Ovary (tissue), 9 donors: ENCODE measurements around the gene PLPPR5. TPM values are rescaled to one million over a fixed set of nuclear protein-coding genes. Genes with fewer than 3 reads are reported as not detected.

Experiments
- DNase-seq, 5 donors: peaks; one replicate each; pipeline ENCODE4 v3.0.0-alpha.2; 2019 to 2020
- H3K27ac ChIP-seq, 2 donors: fragments of 200-600 bp; one replicate each; pipeline versions ENCODE4 v1.5.1 to v1.8.0; 2019 to 2022
- H3K27me3 ChIP-seq: fragments of 200-600 bp; one replicate; pipeline ENCODE4 v1.8.0; 2022
- H3K36me3 ChIP-seq: fragments of 200-600 bp; sonication (generic); one replicate; pipeline ENCODE4 v1.5.1; 2019
- H3K4me1 ChIP-seq: one replicate; pipeline ENCODE4 v1.8.1; 2013; ENCODE audit warnings: mild to moderate bottlenecking, moderate library complexity; ENCODE audit not compliant: insufficient read depth
- H3K4me3 ChIP-seq: fragments of 200-600 bp; sonication (generic); one replicate; pipeline ENCODE4 v1.5.1; 2017
- H3K9me3 ChIP-seq, 2 donors: fragments of 200-600 bp in 1 of 2; sonication (generic) in 1 of 2; one replicate each; pipeline versions ENCODE4 v1.5.1 to v1.8.1; 2013 to 2019; ENCODE audit warnings: mild to moderate bottlenecking in 1 of 2, moderate library complexity in 1 of 2
- EP300 ChIP-seq: sonication (generic); formaldehyde crosslinking; IDR thresholded peaks from one replicate; pipeline ENCODE4 v1.6.1; 2017; ENCODE audit warnings: antibody characterized with exemption
- POLR2A ChIP-seq: fragments of 450-650 bp; IDR thresholded peaks from one replicate; pipeline ENCODE4 v1.6.1; 2017; ENCODE audit warnings: antibody characterized with exemption, mild to moderate bottlenecking, moderate library complexity
- WGBS, 3 donors: extraction: QIAGEN DNeasy Blood & Tissue Kit in 1 of 3; methylation state at CpG; one replicate each; pipeline versions ENCODE4 v1.1.5 to v1.1.7; 2013 to 2017; 5-methylcytosine and 5-hydroxymethylcytosine counted together
- intact Hi-C, 4 donors: fragments of 100-400 bp; cut with DNase I; formaldehyde crosslinking; loops; one replicate each; pipeline versions ENCODE4 v1.11.0 to v1.15.1; 2022 to 2023
- polyA plus RNA-seq, 2 donors: library from polyadenylated mRNA; stranded (reverse); fragments of 200-250 nt in 1 of 2; fragments of 350-450 nt in 1 of 2; fragmentation: Illumina TruSeq in 1 of 2; extraction: RNeasy Lipid Tissue Mini Kit (QIAGEN cat#74804) in 1 of 2; gene quantifications; one replicate each; pipeline ENCODE4 v1.2.3, GENCODE V29; 2013 to 2014
- total RNA-seq, 7 donors: library from RNA; depleted of rRNA in 2 of 7; stranded (reverse); fragments of >200 nt in 2 of 7; fragmentation: NEBNext Ultra II Directional in 3 of 7; extraction: Animal tissue kit (Norgen Biotek cat#: 25700) in 3 of 7; gene quantifications; one replicate each; pipeline versions ENCODE4 v1.1.0 to v1.2.4, GENCODE V29; 2016 to 2023
- TF ChIP-seq, protein P1 (sequence below), 3 donors: fragments of 450-650 bp in 2 of 3; fragments of 200-600 bp in 1 of 3; IDR thresholded peaks; one replicate each; pipeline versions ENCODE4 v1.5.1 to v1.8.0; 2016 to 2022; ENCODE audit warnings: antibody characterized with exemption in 3 of 3, mild to moderate bottlenecking in 1 of 3
- donor health status: DM: no; HTN: no; CAD: no; lungs with moderate emphysema.
- donor health status: DM: no; HTN: no; CAD: no.
- donor health status: Bipolar disorder and iron deficiency.
- donor health status: DM: yes; HTN: yes; CAD: no.
- donor health status: DM: no; HTN: no; CAD: no.
- donor health status: DM: yes; HTN: yes; CAD: no.

Gene PLPPR5
- total and polyA plus RNA-seq, 9 donors: not detected

DNA sequence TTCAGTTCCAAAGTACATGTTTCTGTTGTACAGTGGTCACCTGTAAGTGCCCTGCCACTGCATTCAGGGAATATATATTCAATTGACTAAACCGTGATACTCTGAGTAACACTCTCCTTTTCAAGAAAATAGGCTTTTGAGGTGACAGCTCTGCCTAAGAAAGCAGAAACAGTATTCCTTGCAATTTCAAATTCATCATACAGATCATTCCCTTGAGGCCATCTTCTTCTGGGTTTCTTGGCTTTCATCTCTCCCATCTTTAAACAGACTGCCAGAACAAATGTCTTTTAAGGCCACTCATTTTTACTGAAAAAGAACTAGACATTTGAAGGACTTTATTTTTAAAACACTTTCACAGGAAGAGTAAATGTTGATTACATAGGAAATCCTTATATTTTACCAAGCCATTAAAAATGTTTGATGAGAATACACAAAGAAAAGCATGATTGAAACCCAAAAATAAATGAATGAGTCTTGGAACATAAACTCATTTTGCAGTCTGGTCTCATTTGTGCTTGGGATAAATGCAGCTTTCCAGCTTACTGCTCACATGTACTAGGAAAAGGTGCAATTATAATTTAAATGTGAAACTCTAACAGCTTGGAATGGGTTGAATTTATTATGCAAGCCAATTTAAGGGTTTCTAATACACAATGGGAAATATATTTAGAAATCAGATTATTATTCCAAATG is 34.7 kb downstream of the PLPPR5 start:
- intact Hi-C loops: no loop called here
- no peaks in the 10 kb centered on the region for H3K36me3 ChIP-seq
- no peaks in the 10 kb centered on the region for H3K9me3 ChIP-seq
- no peak overlapping the region for H3K4me3 ChIP-seq
- 69 to 84% (median 74%) methylated on average over 1 of the region's 1 CpG for WGBS, 3 donors
- H3K27ac ChIP-seq: no peak overlapping the region
- no peaks in the 10 kb centered on the region for H3K4me1 ChIP-seq
- H3K27me3 ChIP-seq: no peaks in the 10 kb centered on the region
- DNase-seq: no peak
- TF ChIP-seq EP300: no peak
- no peak for TF ChIP-seq POLR2A
- TF ChIP-seq, protein P1, sequence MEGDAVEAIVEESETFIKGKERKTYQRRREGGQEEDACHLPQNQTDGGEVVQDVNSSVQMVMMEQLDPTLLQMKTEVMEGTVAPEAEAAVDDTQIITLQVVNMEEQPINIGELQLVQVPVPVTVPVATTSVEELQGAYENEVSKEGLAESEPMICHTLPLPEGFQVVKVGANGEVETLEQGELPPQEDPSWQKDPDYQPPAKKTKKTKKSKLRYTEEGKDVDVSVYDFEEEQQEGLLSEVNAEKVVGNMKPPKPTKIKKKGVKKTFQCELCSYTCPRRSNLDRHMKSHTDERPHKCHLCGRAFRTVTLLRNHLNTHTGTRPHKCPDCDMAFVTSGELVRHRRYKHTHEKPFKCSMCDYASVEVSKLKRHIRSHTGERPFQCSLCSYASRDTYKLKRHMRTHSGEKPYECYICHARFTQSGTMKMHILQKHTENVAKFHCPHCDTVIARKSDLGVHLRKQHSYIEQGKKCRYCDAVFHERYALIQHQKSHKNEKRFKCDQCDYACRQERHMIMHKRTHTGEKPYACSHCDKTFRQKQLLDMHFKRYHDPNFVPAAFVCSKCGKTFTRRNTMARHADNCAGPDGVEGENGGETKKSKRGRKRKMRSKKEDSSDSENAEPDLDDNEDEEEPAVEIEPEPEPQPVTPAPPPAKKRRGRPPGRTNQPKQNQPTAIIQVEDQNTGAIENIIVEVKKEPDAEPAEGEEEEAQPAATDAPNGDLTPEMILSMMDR (IDR thresholded peaks at IDR 0.05): no peak

GRCh38 chr1:98967122-98967521 is 37.5 kb downstream of the PLPPR5 start:
- WGBS, 3 donors: 81 to 84% (median 81%) methylated on average over 1 of the region's 1 CpG
- intact Hi-C loops: no loop called here
- no peak overlapping the region for H3K4me3 ChIP-seq
- no peak for TF ChIP-seq EP300
- TF ChIP-seq POLR2A: no peak
- TF ChIP-seq, protein P1 (IDR thresholded peaks at IDR 0.05): no peak
- no peaks in the 10 kb centered on the region for H3K9me3 ChIP-seq
- H3K36me3 ChIP-seq: no peaks in the 10 kb centered on the region
- H3K4me1 ChIP-seq: no peaks in the 10 kb centered on the region
- H3K27me3 ChIP-seq: no peaks in the 10 kb centered on the region
- DNase-seq: no peak
- no peak overlapping the region for H3K27ac ChIP-seq

DNA sequence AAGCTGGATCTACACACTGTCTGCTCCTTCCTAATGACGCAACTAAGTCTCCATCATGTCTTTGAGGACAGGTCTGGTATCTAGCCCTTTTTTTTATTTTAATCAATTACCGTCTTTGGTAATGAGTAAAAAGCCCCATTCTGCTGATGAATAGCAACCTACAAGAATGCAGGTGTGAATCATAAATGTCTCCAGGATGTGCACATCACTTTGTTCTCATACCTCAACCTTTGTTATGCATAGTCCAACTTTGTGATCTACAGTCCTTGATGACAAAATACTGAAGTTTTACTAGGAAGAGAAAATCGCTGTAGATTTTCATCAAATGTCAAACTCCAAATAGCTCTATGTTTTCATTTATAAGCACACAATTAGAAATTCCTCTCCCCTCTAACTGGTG is 39.3 kb downstream of the PLPPR5 start:
- Histone ChIP-seq H3K9me3 (no peaks in the 10 kb centered on the region), H3K27me3 (no peaks in the 10 kb centered on the region), H3K4me3 (no peak overlapping the region), H3K27ac (no peak overlapping the region), H3K4me1 (no peaks in the 10 kb centered on the region), H3K36me3 (no peaks in the 10 kb centered on the region)
- intact Hi-C loops: no loop called here
- WGBS, 3 donors: 91% methylated on average over 3 of the region's 3 CpGs
- TF ChIP-seq POLR2A (no peak), EP300 (no peak)
- TF ChIP-seq, protein P1 (IDR thresholded peaks at IDR 0.05): no peak
- DNase-seq: no peak

- 23 to 34% (median 33%) methylated on average over 4 of the region's 4 CpGs for WGBS, 3 donors
- Histone ChIP-seq H3K27ac (no peak overlapping the region), H3K27me3 (no peaks in the 10 kb centered on the region), H3K36me3 (no peaks in the 10 kb centered on the region), H3K9me3 (no peaks in the 10 kb centered on the region), H3K4me3 (no peak overlapping the region), H3K4me1 (no peaks in the 10 kb centered on the region)
- TF ChIP-seq EP300 (no peak), POLR2A (no peak)
- TF ChIP-seq, protein P1 (IDR thresholded peaks at IDR 0.05): no peak
- intact Hi-C loops: no loop called here
- no peak for DNase-seq
Observed at GRCh38 chr1:98964198-98964597, 40.5 kb downstream of the PLPPR5 start.
